GM18868 (cell line): ENCODE measurements around the gene NTM.

ENCODE experiments used
- ATAC-seq: cut with Tn5 transposase; IDR thresholded peaks from one replicate; pipeline ENCODE4 v1.9.1; 2021; ENCODE audit warnings: mild to moderate bottlenecking, moderate library complexity; ENCODE audit not compliant: unreplicated experiment

Gene NTM

DNA sequence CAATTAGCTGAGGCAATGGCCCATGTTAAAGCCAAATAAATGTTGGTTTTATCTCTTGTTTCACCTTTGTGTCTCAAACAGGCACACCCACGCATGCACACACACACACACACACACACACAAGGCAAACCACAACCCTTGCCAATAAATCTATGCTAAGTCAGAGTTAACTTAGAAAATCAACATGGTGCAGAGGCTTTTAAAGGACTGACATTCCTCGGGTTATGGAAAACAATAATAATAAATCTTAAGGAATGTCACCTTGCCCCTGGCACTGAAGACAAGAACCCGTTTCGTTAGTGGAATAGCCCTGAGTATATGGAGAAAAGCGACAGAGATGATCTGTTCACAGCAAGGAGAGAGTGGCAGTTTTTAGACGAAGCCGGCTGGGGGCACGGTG lies 326.3 kb downstream of the NTM start:
- ATAC-seq: no peak

GRCh38 chr11:131703311-131703710 lies 332.9 kb downstream of the NTM start:
- no peak for ATAC-seq

- ATAC-seq: no peak
Measured at GRCh38 chr11:131704682-131705081, 334.3 kb downstream of the NTM start.

GRCh38 chr11:131710511-131710910 lies 340.1 kb downstream of the NTM start:
- ATAC-seq: no peak

DNA sequence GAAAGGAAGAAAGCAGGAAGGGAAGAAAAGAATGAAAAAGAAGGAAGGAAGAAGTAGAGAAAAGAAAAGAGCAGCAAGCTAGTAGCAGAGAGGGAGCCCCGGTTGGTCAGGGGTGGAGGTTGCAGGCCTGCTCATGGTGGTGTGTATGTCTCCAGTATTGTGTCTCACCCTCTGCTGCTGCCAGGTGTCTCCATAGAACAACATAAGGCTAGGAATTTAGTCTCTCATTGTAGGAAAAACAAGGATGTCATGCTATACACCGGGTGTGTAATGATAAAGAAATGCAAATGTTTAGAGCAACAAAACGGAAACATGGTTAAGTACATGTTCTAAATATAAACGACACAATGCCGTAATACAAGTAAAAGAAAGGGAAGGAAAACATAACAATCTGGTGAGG lies 342.5 kb downstream of the NTM start:
- ATAC-seq: no peak

DNA sequence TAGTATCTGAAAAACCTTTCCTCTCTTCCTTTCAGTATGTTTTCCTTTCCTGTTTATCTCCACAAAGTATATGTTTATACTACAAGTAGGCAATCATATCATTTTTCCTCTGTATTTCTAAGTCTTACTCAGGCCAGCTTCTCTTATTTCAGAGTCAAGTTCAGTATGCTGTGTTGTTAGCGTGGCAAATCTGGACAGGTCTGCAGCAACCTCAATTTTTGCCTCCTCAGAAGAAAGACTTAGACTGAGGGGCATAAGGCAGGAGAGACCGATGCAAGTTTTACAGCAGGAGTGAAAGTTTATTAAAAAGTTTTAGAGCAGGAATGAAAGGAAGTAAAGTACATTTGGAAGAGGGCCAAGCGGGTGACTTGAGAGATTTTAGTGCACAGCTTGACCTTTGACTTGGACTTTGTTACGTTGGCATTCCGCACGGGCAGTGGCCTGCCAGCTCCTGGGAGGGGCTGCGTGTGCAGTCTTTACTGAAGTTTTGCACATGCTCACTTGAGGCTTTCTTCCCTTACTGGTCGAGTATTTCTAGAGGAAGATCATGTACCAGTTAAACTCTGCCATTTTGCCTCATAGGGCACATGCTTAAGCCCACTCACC lies 343.2 kb downstream of the NTM start:
- no peak for ATAC-seq

GRCh38 chr11:131717616-131718015 lies 347.2 kb downstream of the NTM start:
- ATAC-seq: no peak

- ATAC-seq: no peak
Measured at GRCh38 chr11:131723088-131723487, 352.7 kb downstream of the NTM start.

GRCh38 chr11:131724436-131724975 lies 354.1 kb downstream of the NTM start:
- ATAC-seq: no peak

GRCh38 chr11:131734871-131735270 lies 364.5 kb downstream of the NTM start:
- ATAC-seq: no peak

DNA sequence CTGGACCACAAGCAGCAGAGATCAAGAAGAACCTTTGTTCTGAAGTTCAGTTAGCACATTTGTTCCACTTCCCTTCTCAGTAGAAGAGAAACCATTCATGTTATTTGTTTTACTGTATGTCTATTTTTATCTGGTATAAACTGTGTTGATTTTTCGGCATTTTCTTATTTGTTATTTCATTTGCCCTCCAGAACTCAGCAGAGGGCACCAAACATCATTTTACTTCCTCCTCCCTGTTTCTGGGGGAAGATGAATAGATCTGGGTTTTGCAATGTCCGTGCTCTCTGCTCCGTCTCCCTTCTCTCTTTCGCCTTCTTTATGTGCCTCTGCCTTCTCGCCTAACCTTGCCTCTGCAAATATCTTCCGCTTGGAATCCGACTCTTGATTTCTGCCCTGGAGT lies 366.9 kb downstream of the NTM start:
- no peak for ATAC-seq

DNA sequence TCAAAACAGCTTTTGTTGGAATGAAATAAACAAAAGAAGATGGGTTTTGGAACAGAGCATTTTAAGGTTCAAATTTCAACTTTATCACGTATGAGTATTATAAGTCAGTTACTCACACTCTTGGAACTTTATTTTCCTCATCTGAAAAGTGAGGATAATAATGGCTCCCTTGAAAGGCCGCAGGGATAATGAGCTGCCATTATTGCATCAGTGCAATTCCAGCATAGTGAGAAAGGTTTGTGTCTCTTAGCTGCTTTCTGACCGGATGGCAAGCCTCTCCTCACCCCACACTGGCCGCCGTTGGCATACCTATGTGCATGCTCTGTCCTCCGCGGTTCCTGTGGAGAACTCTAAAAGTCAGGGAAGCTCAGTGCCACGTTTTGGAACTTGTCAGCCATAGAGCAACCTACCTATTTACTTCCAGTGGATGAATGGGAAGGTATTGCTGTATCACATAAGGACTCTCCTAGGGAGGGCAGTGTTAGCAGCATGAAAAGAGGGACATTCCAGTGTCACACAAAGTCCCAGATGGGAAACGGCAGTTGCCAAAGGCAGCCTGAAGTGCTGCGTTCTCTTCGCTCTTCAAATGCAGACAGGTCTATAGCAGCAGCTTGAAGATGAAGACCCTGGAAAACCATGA lies 368.9 kb downstream of the NTM start:
- no peak for ATAC-seq

GRCh38 chr11:131744847-131745246 lies 374.4 kb downstream of the NTM start:
- ATAC-seq: no peak

DNA sequence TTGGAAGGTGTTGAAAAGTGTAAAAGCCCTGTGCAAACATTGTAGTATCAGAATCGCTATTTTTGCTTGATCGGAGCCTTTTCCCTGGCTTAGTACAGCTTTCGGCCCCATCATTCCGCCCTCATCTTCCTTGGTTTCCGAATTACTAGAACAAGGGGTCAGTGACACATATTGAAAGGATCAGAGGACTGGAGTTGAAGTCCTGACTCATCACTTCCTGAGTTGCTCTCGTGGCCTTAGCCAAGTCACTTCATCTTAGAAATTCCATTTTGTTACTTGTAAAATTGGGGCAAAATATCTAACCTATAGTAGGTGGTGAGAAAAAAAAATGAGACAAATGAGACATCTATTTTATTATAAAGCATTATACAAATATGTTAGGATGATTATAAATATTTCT lies 375.0 kb downstream of the NTM start:
- ATAC-seq: no peak

DNA sequence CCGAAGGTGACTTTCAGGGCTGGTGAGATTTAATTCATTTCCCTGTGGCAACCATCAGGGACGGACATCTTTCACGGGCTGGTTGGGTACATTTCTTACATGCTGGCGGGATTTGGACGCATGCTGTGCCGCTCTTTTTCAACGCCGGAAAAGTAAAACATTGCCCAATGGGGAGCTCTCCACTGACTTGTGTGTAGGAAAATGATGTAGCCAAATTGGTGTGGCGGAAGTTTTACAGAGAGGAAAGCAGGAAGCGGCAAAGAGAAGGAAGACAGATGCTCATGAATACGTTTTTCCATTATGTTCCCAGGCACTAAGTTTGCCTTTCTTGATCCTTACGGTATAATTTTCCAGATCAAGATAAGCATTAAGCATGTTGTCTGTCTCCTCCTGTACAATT lies 375.8 kb downstream of the NTM start:
- ATAC-seq: no peak

GRCh38 chr11:131748151-131749050 lies 378.0 kb downstream of the NTM start:
- peak; percentile 89 for ATAC-seq

DNA sequence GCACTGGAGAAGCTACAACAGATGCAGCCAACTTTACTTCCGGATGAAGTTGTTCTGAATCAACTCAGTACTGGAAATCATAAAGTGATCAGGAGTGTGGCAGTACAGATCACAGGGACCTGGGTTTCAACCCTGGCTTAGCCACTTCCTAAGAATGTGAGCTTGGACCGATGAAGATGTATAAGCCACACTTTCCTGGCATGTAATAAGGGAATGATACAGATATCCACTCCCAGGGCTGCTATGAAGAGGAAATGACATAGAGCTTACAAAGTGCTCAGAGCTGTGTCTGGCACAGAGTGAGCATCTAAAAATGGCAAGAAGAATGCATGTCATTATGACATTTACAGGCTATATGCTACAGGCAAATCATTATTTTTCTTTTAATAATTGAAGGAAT lies 378.7 kb downstream of the NTM start:
- no peak for ATAC-seq

GRCh38 chr11:131750152-131750551 lies 379.7 kb downstream of the NTM start:
- ATAC-seq: no peak

GRCh38 chr11:131750692-131751091 lies 380.3 kb downstream of the NTM start:
- ATAC-seq: no peak

DNA sequence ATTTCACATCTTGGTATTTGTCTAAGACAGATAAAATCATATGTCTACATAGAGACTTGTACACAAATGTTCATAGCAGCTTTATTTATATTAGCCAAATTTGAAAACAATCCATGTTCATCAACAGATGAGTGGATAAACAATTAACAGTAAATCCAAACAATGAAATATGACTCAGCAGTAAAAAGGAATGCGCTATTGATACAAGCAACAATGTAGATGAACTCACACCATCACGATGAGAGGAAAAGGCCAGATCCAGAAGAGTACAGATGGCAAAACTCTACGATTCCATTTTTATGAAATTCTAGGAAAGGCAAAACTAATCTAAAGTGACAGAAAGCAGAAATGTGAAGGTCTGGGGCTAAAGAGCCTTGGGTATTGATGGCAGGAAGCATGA lies 384.3 kb downstream of the NTM start:
- ATAC-seq: no peak

- no peak for ATAC-seq
Measured at GRCh38 chr11:131756479-131757110, 386.2 kb downstream of the NTM start.
